IPS-18c (cell line): ENCODE measurements around the gene CYP11A1.

Source experiments
- H3K4me3 ChIP-seq: 2 replicates; pipeline ENCODE4 v1.7.0; 2013; ENCODE audit warnings: low read depth, mild to moderate bottlenecking, low read length, moderate library complexity; ENCODE audit not compliant: insufficient read depth
- H3K9me3 ChIP-seq: one replicate; pipeline ENCODE4 v1.6.1; 2013; ENCODE audit warnings: mild to moderate bottlenecking, low read length, moderate library complexity; ENCODE audit not compliant: control insufficient read depth, insufficient read depth

The CYP11A1 gene

DNA sequence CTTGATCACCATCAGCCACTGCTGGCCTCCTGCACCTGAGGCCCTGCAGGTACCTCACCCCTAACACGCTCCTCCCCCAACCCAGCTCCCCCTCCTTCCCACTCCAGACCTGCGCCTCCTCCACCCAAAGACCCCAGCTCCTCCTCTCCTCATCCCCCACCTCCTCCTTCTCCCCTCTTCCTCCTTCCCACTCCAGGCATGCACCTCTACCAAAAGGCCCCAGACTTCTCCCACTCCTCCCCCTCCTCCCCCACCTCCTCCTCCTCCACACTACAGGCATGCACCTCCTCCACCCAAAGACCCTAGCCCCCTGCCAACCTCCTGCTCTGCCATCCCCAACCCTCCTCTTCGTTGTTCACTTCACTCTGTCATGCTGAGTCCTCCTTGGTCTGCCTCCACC is 42.7 kb downstream of the CYP11A1 start:
- Histone ChIP-seq H3K4me3 (no peak overlapping the region), H3K9me3 (no peaks in the 10 kb centered on the region)

GRCh38 chr15:74322558-74323180 is 44.8 kb downstream of the CYP11A1 start:
- H3K4me3 ChIP-seq, result no peak overlapping the region
- H3K9me3 ChIP-seq, result no peaks in the 10 kb centered on the region

GRCh38 chr15:74320352-74321247 is 46.8 kb downstream of the CYP11A1 start:
- no peaks in the 10 kb centered on the region for H3K9me3 ChIP-seq
- H3K4me3 ChIP-seq, result no peak overlapping the region

- H3K9me3 ChIP-seq, result no peaks in the 10 kb centered on the region
- H3K4me3 ChIP-seq, result no peak overlapping the region
Observed at GRCh38 chr15:74319596-74320351, 47.7 kb downstream of the CYP11A1 start.

DNA sequence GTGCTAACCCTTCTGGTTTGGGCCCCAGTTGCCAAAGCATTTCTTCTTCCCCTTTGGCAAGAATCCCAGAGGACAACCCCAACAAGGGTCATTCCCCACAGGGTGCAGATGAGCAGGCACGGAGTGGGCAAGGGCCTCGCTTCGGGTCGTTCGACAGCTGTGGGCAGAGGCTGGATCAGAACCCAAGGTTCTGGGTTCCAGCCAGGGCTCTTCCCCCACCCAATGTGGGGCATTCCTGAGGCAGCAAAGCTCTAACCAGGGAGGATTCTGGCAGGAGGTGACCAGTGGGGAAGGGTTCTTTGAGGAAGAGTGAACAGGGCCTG is 48.3 kb downstream of the CYP11A1 start:
- Histone ChIP-seq H3K4me3 (no peak overlapping the region), H3K9me3 (no peaks in the 10 kb centered on the region)

DNA sequence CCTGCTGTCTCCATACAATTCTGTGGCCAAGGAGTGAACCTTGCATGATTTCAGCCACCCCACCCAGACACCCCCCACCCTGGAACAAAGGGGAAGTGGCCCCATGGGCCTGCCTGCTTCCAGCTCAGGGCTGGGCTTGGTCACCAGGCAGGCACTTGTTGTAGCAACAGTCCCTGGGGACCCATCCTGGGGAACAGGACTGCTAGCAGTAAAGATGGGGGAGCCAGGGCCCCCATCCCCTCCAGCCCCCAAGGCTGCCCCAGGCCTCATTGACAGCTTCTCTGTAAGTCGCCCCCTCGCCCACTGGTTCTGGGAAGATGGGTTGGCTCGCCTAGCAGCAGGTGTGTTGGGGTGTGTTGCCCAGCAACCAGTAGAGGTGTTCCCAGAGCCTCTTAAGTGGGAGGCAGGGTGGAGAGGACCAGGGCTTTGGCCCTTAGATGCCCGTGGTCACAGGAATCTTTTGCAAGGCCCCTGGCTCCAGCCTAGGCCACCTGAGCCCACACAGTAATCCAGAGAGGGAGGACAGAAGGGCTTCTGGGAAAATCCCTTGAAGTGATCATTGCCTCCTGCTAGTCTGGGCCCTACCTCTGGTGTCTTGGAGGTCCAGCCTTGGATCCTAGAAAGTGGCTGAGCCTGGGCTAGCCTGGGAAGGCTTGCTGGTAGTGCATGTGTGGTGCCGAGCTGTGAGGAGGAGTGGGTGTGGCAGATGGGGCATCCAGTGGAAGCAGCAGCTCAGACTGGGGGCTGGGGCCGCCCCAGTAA is 48.9 kb downstream of the CYP11A1 start:
- H3K4me3 ChIP-seq, result no peak overlapping the region
- H3K9me3 ChIP-seq, result no peaks in the 10 kb centered on the region

DNA sequence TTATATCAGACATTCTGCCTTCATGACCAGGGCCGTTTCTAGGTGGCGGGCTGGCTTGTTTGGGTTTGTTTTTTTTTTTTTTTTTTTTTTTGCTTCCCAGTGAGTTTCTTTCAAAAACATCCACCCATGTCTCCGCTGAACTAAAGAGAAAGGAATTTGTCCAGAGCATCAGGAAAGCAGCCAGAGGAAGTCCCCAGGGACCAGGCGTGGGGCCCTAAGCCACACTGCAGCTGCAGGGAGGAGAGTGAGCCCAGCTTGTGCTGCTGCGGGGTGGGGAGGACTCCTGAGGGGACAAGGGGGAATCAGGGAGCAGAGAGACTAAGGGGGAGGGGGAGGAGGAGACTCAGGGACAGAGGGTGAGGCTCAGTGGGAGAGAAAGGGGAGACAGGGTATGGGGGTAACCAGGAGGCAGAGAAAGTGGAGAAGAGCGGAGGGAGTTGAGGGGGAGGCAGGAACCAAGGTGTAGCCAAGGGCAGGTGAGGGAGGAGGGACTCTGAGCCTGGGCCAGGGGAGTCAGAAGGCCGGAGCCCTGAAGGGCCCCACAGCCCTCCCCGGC is 49.5 kb downstream of the CYP11A1 start:
- no peak overlapping the region for H3K4me3 ChIP-seq
- H3K9me3 ChIP-seq, result no peaks in the 10 kb centered on the region

- no peak overlapping the region for H3K4me3 ChIP-seq
Observed at GRCh38 chr15:74316141-74316540, 51.3 kb downstream of the CYP11A1 start.

GRCh38 chr15:74315626-74316025 is 51.8 kb downstream of the CYP11A1 start:
- Histone ChIP-seq H3K4me3 (no peak overlapping the region), H3K9me3 (no peaks in the 10 kb centered on the region)

More at GRCh38 chr15:74316141-74316540, 51.3 kb downstream of the CYP11A1 start:
- H3K9me3 ChIP-seq, result no peaks in the 10 kb centered on the region

- Histone ChIP-seq H3K9me3 (no peaks in the 10 kb centered on the region), H3K4me3 (no peak overlapping the region)
Observed at GRCh38 chr15:74314795-74315438, 52.5 kb downstream of the CYP11A1 start.

DNA sequence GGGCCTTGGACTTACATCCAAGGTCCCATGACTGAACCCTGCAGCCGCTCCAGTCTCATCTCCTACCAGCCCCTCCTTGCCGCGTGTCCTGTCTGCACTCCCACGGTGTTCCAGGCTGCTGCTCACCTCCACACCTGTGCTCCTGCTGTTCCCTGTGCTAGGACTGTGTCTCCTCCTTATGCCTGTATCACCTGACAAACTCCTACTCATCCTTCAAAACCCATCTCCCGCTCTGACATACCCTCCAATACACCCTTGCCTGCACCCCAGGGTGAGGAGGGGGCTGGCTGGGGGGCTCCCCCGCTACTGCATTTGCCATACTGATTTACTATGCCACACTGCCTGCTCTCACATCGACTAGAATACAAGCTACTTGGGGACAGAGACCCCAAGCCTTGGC is 53.6 kb downstream of the CYP11A1 start:
- Histone ChIP-seq H3K9me3 (no peaks in the 10 kb centered on the region), H3K4me3 (no peak overlapping the region)

GRCh38 chr15:74312445-74313007 is 54.9 kb downstream of the CYP11A1 start:
- Histone ChIP-seq H3K9me3 (no peaks in the 10 kb centered on the region), H3K4me3 (no peak overlapping the region)

DNA sequence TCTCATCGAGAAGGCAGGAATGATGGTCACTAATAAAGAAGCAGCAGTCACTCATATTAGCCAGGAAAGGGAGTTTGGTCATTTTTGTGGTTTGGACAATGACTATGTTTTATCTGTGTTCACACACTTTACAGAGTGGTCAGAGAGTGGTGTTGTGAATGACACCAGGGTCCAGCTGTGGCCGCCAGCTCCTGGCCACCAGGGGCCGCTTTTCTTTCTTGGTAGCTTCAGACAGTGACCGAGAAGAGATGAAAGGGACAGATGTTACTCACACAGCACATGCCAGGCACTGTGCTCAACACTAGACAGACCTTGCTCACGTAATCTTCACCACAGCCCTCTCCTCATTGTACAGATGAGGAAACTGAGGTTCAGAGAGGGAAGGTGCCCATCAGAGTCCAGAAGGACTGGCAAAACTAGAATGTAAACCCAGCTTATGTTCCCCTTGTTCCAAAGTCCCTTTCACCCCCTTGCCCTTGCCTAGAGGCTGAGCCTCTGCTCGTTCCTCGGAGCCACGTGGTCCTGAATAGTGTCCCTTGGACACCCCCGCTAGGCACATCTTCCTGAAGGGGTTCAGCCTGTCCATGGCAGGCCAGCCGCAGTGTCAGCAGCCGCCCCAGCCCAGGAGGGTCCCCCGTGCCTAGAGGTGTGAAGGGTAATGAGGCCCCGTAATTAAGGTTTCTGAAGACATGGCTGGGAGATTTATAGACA is 55.6 kb downstream of the CYP11A1 start:
- H3K4me3 ChIP-seq, result no peak overlapping the region
- H3K9me3 ChIP-seq, result no peaks in the 10 kb centered on the region

- no peak overlapping the region for H3K4me3 ChIP-seq
- H3K9me3 ChIP-seq, result no peaks in the 10 kb centered on the region
Observed at GRCh38 chr15:74307827-74308811, 59.3 kb downstream of the CYP11A1 start.

GRCh38 chr15:74306781-74307217 is 60.6 kb downstream of the CYP11A1 start:
- Histone ChIP-seq H3K4me3 (no peak overlapping the region), H3K9me3 (no peaks in the 10 kb centered on the region)
